HFFc6 (cell line): ENCODE data around the gene RASAL2. TPM values are rescaled to one million over a fixed set of nuclear protein-coding genes. Genes with fewer than 3 reads are reported as not detected.
A peak's percentile ranks its signal among the peaks of the same experiment; 100 is the strongest.

Experiments used
- DNase-seq: peaks from one replicate; pipeline ENCODE4 v3.0.0-alpha.2; 2018
- H3K27ac Mint-ChIP-seq: 2 replicates; pipeline ENCODE4 v1.8.0; 2020; ENCODE audit warnings: mild to moderate bottlenecking, mixed read lengths
- H3K27me3 Mint-ChIP-seq: 2 replicates; pipeline ENCODE4 v1.8.0; 2021; ENCODE audit warnings: mild to moderate bottlenecking, moderate library complexity, mixed read lengths; ENCODE audit not compliant: insufficient read depth
- H3K36me3 Mint-ChIP-seq: 2 replicates; pipeline ENCODE4 v1.8.0; 2021; ENCODE audit warnings: low read depth, mixed read lengths
- H3K4me1 Mint-ChIP-seq: 2 replicates; pipeline ENCODE4 v1.8.0; 2020; ENCODE audit warnings: low read depth, mixed read lengths
- H3K4me3 Mint-ChIP-seq: 2 replicates; pipeline ENCODE4 v1.8.0; 2020; ENCODE audit warnings: mild to moderate bottlenecking, moderate library complexity, mixed read lengths
- H3K9me3 Mint-ChIP-seq: 2 replicates; pipeline ENCODE4 v1.8.0; 2020; ENCODE audit warnings: mild to moderate bottlenecking, mixed read lengths
- CTCF ChIP-seq: fragments of 200-600 bp; sonication (generic); IDR thresholded peaks from 2 replicates; pipeline ENCODE4 v1.5.0; 2021; ENCODE audit warnings: antibody characterized with exemption, mild to moderate bottlenecking
- total RNA-seq, 6 experiments: library from RNA; stranded (reverse); fragmentation: NEBNext Ultra II Directional; extraction: Animal tissue kit (Norgen Biotek cat#: 25700); gene quantifications; 2 replicates in 1 of 6; 3 replicates in 5 of 6; pipeline ENCODE4 v1.2.3, GENCODE V29; 2021

The RASAL2 gene
- total RNA-seq, 6 experiments from 2014 or later, result 21.2 to 30.7 (median 24.4) TPM

- Mint-ChIP-seq H3K27ac (no peak overlapping the region), H3K4me1 (peaks cover 6% of the 10 kb centered on the region), H3K27me3 (no peaks in the 10 kb centered on the region; the same call in none of the 2 replicates), H3K4me3 (no peak overlapping the region), H3K9me3 (no peaks in the 10 kb centered on the region), H3K36me3 (no peaks in the 10 kb centered on the region)
- no peak for TF ChIP-seq CTCF
- DNase-seq, result no peak
Measured at GRCh38 chr1:178498896-178499675, 405.2 kb downstream of the RASAL2 start.

- Mint-ChIP-seq H3K4me3 (no peak overlapping the region), H3K27ac (no peak overlapping the region), H3K36me3 (no peaks in the 10 kb centered on the region), H3K9me3 (no peaks in the 10 kb centered on the region), H3K4me1 (peaks cover 6% of the 10 kb centered on the region), H3K27me3 (no peaks in the 10 kb centered on the region; the same call in none of the 2 replicates)
- peak; percentile 57 for TF ChIP-seq CTCF
- no peak for DNase-seq
Measured at GRCh38 chr1:178500091-178500770, 406.3 kb downstream of the RASAL2 start.

- no peaks in the 10 kb centered on the region for H3K36me3 Mint-ChIP-seq
- TF ChIP-seq CTCF, result no peak
- peaks cover 6% of the 10 kb centered on the region for H3K4me1 Mint-ChIP-seq
- H3K4me3 Mint-ChIP-seq, result no peak overlapping the region
- DNase-seq, result no peak
- no peaks in the 10 kb centered on the region; the same call in none of the 2 replicates for H3K27me3 Mint-ChIP-seq
- H3K27ac Mint-ChIP-seq, result no peak overlapping the region
- no peaks in the 10 kb centered on the region for H3K9me3 Mint-ChIP-seq
Measured at GRCh38 chr1:178500936-178501554, 407.1 kb downstream of the RASAL2 start.

GRCh38 chr1:178501705-178502329 lies 407.9 kb downstream of the RASAL2 start:
- H3K27ac Mint-ChIP-seq, result no peak overlapping the region
- no peak overlapping the region for H3K4me3 Mint-ChIP-seq
- no peaks in the 10 kb centered on the region for H3K9me3 Mint-ChIP-seq
- H3K27me3 Mint-ChIP-seq, result peaks cover under 1% of the 10 kb centered on the region
- peak; percentile 97 for TF ChIP-seq CTCF
- H3K36me3 Mint-ChIP-seq, result no peaks in the 10 kb centered on the region
- DNase-seq, result peak; percentile 39
- H3K4me1 Mint-ChIP-seq, result peaks cover 6% of the 10 kb centered on the region

- no peak overlapping the region for H3K27ac Mint-ChIP-seq
- H3K36me3 Mint-ChIP-seq, result no peaks in the 10 kb centered on the region
- H3K4me3 Mint-ChIP-seq, result no peak overlapping the region
- H3K27me3 Mint-ChIP-seq, result peaks cover 2% of the 10 kb centered on the region
- H3K9me3 Mint-ChIP-seq, result no peaks in the 10 kb centered on the region
- DNase-seq, result no peak
- peaks cover 6% of the 10 kb centered on the region for H3K4me1 Mint-ChIP-seq
- no peak for TF ChIP-seq CTCF
Measured at GRCh38 chr1:178502330-178502714, 408.4 kb downstream of the RASAL2 start.
